K562 (cell line): ENCODE data around the gene SETMAR. TPM values are rescaled to one million over a fixed set of nuclear protein-coding genes. Genes with fewer than 3 reads are reported as not detected.

Experiments used
- BRF2 ChIP-seq: IDR thresholded peaks from 3 replicates; pipeline ENCODE4 v1.6.1; 2011; ENCODE audit warnings: borderline replicate concordance, mild to moderate bottlenecking; ENCODE audit not compliant: insufficient read length, insufficient read depth
- DLX4 ChIP-seq: fragments of 250-450 bp; sonication (Bioruptor Pico); IDR thresholded peaks from 2 replicates; pipeline ENCODE4 v1.6.1; 2021; ENCODE audit warnings: mild to moderate bottlenecking
- EGR1 ChIP-seq: fragments of 450-650 bp; conservative IDR thresholded peaks from 2 replicates; pipeline ENCODE4 v1.6.1; 2017; ENCODE audit warnings: mild to moderate bottlenecking
- ETS1 ChIP-seq: conservative IDR thresholded peaks from 2 replicates; pipeline ENCODE4 v1.6.1; 2011; ENCODE audit warnings: low read depth, mild to moderate bottlenecking, low read length; ENCODE audit not compliant: control insufficient read depth
- FUS ChIP-seq: fragments of 200-400 bp; formaldehyde crosslinking; optimal IDR thresholded peaks from 2 replicates; pipeline ENCODE3; 2017; ENCODE audit warnings: low read depth, low read length
- HIVEP1 ChIP-seq: fragments of 250-450 bp; sonication (Bioruptor Pico); IDR thresholded peaks from 2 replicates; pipeline ENCODE4 v1.4.0; 2020; ENCODE audit warnings: mild to moderate bottlenecking
- IFI16 ChIP-seq: fragments of 250-450 bp; sonication (Bioruptor Pico); IDR thresholded peaks from 2 replicates; pipeline ENCODE4 v2.1.2; 2022; ENCODE audit warnings: mild to moderate bottlenecking, inconsistent platforms
- NFATC3 ChIP-seq: fragments of 450-650 bp; IDR thresholded peaks from 2 replicates; pipeline ENCODE4 v1.6.1; 2017; ENCODE audit warnings: mild to moderate bottlenecking
- NFRKB ChIP-seq: fragments of 450-650 bp; IDR thresholded peaks from 2 replicates; pipeline ENCODE4 v1.6.1; 2016; ENCODE audit warnings: low read depth
- NKRF ChIP-seq: fragments of 450-650 bp; IDR thresholded peaks from 2 replicates; pipeline ENCODE4 v1.6.1; 2016; ENCODE audit warnings: borderline replicate concordance
- PRDM10 ChIP-seq: fragments of 450-650 bp; IDR thresholded peaks from 2 replicates; pipeline ENCODE4 v1.6.1; 2018; ENCODE audit not compliant: partially characterized antibody
- RB1 ChIP-seq: fragments of 450-650 bp; IDR thresholded peaks from 2 replicates; pipeline ENCODE4 v1.6.1; 2017; ENCODE audit warnings: low read depth, mild to moderate bottlenecking
- RBM14 ChIP-seq: fragments of 200-400 bp; formaldehyde crosslinking; IDR thresholded peaks from 2 replicates; pipeline ENCODE4 v1.6.1; 2018; ENCODE audit warnings: low read depth, mild to moderate bottlenecking, low read length, moderate library complexity, borderline replicate concordance; ENCODE audit not compliant: insufficient read depth
- XRCC3 ChIP-seq: fragments of 450-650 bp; IDR thresholded peaks from 2 replicates; pipeline ENCODE4 v1.6.1; 2017; ENCODE audit warnings: mild to moderate bottlenecking, moderate library complexity
- ZC3H4 ChIP-seq: sonication (generic); formaldehyde crosslinking; IDR thresholded peaks from 2 replicates; pipeline ENCODE4 v1.9.0; 2021; ENCODE audit warnings: missing genetic modification reagents, borderline replicate concordance
- ZFP1 ChIP-seq: fragments of 450-650 bp; formaldehyde crosslinking; IDR thresholded peaks from 2 replicates; pipeline ENCODE4 v1.4.0; 2020; ENCODE audit warnings: mild to moderate bottlenecking, mixed read lengths
- ZNF224 ChIP-seq: sonication (generic); formaldehyde crosslinking; IDR thresholded peaks from 2 replicates; pipeline ENCODE4 v1.8.0; 2022; ENCODE audit warnings: mild to moderate bottlenecking, missing genetic modification reagents
- ZNF354B ChIP-seq: fragments of 250-450 bp; sonication (Bioruptor Pico); IDR thresholded peaks from 2 replicates; pipeline ENCODE4 v1.4.0; 2020
- polyA plus RNA-seq, 8 experiments: library from polyadenylated mRNA; depleted of rRNA in 4 of 8; stranded (reverse) in 5 of 8; unstranded in 3 of 8; fragments of >200 nt; fragmentation: Nextera tagmentation in 2 of 8; fragmentation: Illumina TruSeq in 1 of 8; extraction: Ambion mirVana in 2 of 8; extraction: Trizol in 1 of 8; gene quantifications; 2 replicates each; pipeline versions ENCODE4 v1.2.1 to v1.2.3, GENCODE V29; 2011 to 2014; ENCODE audit warnings: inconsistent platforms in 1 of 8, missing spikeins in 1 of 8
- total RNA-seq, 7 experiments: library from RNA; depleted of rRNA in 6 of 7; stranded (reverse); fragments of >200 nt in 6 of 7; fragmentation: Illumina TruSeq in 2 of 7; extraction: Trizol in 2 of 7; gene quantifications; 2 replicates each; pipeline versions ENCODE4 v1.2.1 to v1.2.3, GENCODE V29; 2011 to 2021; ENCODE audit warnings: low replicate concordance in 1 of 7

Gene SETMAR
- total and polyA plus RNA-seq, 9 of the 15 experiments (the other 6 are each of a cell fraction or from before 2014, with no cell fraction given) = 5.5 to 25.1 (median 18.2) TPM

- TF ChIP-seq ZFP1 (CRISPR knock-in tag) (0 out of 2 replicates have a peak, but pooled peaks have one; percentile 39), ETS1 (peak; percentile 97), FUS (no peak), ZNF354B (CRISPR knock-in tag) (no peak), DLX4 (CRISPR knock-in tag) (no peak), ZNF224 (CRISPR knock-in tag) (0 out of 2 replicates have a peak, but pooled peaks have one; percentile 14), NFRKB (peak; percentile 65; the same call in 1 of the 2 replicates), RB1 (peak; percentile 96), EGR1 (peak; percentile 71), NFATC3 (no peak), HIVEP1 (CRISPR knock-in tag) (peak; percentile 57; the same call in 1 of the 2 replicates), NKRF (peak; percentile 75; the same call in 1 of the 2 replicates), RBM14 (no peak), BRF2 (no peak), XRCC3 (no peak), PRDM10 (no peak), ZC3H4 (CRISPR knock-in tag) (no peak), IFI16 (CRISPR knock-in tag) (no peak)
Measured at GRCh38 chr3:4303187-4304123, at the start of gene SETMAR (continued).
